Neural progenitor cell (in vitro differentiated cells): ENCODE data around the gene NKTR.
A peak's percentile ranks its signal among the peaks of the same experiment; 100 is the strongest.

ENCODE experiments used
- EZH2 ChIP-seq: fragments of 200-600 bp; sonication (generic); IDR thresholded peaks from 2 replicates; pipeline ENCODE4 v1.6.1; 2017; ENCODE audit warnings: antibody characterized with exemption, mild to moderate bottlenecking, moderate library complexity
- EZH2phosphoT487 ChIP-seq: fragments of 200-600 bp; sonication (generic); IDR thresholded peaks from 2 replicates; pipeline ENCODE4 v1.6.1; 2017; ENCODE audit warnings: antibody characterized with exemption
- TF ChIP-seq, protein P1 (sequence below): fragments of 200-600 bp; sonication (generic); IDR thresholded peaks from 2 replicates; pipeline ENCODE4 v1.5.1; 2017; ENCODE audit warnings: antibody characterized with exemption, mild to moderate bottlenecking

DNA sequence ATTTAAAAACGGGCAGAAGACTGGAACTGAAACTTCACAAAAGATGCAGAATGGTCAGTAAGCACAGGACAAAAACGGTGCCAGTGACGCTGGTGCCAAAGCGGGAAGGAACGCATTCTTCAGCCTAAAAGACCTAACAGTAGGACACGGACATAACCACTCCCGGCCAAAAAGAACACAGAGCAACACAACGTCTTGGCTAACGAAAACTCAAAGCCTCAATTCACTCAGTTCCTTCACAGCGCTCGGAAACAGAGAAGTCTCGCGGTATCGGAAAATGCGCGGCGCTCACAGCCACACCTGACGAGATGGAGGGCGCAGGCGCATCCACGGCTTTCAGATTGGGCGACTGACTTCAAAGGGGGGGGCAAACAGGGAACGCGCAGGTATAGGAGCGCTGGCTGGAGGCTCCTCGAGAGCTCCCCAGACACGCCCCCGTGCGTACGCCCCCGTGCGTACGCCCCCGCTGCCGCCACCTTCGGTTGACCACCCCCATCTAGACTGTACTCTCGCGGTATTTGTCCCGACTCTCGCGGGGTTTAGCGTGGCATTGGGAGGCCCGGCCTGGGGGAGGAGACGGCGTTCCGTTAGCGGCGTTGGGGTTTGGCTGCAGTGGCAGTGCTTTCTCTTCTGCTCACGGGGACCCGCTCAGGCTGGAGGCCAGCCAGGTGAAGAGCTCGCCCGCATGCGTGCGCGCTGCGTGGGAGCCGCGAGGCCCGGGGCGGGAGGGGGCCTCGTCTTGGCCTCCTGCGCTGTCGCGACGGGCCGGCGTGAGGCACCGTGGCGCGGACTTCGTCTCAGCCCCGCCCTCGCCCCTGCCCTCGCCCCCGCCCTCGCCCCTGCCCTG, at the start of gene NKTR:
- TF ChIP-seq EZH2 (no peak), EZH2phosphoT487 (no peak)
- TF ChIP-seq, protein P1, sequence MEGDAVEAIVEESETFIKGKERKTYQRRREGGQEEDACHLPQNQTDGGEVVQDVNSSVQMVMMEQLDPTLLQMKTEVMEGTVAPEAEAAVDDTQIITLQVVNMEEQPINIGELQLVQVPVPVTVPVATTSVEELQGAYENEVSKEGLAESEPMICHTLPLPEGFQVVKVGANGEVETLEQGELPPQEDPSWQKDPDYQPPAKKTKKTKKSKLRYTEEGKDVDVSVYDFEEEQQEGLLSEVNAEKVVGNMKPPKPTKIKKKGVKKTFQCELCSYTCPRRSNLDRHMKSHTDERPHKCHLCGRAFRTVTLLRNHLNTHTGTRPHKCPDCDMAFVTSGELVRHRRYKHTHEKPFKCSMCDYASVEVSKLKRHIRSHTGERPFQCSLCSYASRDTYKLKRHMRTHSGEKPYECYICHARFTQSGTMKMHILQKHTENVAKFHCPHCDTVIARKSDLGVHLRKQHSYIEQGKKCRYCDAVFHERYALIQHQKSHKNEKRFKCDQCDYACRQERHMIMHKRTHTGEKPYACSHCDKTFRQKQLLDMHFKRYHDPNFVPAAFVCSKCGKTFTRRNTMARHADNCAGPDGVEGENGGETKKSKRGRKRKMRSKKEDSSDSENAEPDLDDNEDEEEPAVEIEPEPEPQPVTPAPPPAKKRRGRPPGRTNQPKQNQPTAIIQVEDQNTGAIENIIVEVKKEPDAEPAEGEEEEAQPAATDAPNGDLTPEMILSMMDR = peak; percentile 33
